Prostate gland (tissue), 2 donors: ENCODE data around the gene LMAN1L.

Experiments
- CTCF ChIP-seq, 4 experiments: fragments of 200-600 bp in 2 of 4; fragments of 450-650 bp in 2 of 4; sonication (generic) in 2 of 4; IDR thresholded peaks; 1 replicate in 3 of 4; 2 replicates in 1 of 4; pipeline ENCODE4 v1.5.1; 2016 to 2019; ENCODE audit warnings: antibody characterized with exemption in 4 of 4, mild to moderate bottlenecking in 2 of 4, moderate library complexity in 2 of 4
- POLR2A ChIP-seq: fragments of 450-650 bp; IDR thresholded peaks from one replicate; pipeline ENCODE4 v1.6.1; 2016; ENCODE audit warnings: antibody characterized with exemption, mild to moderate bottlenecking

GRCh38 chr15:74855857-74856256 is 43.2 kb downstream of the LMAN1L start:
- no peak for TF ChIP-seq POLR2A
- no peak for TF ChIP-seq CTCF (IDR thresholded peaks at IDR 0.05)
